Activated CD4-positive, alpha-beta T cell treated with anti-CD3 and anti-CD28 coated beads, Interleukin-2, Interleukin-4, amounts not matched to agents 100 ng/mL and 50 ng/mL, durations not matched to agents 16 hours and 8 hours (primary cell): ENCODE measurements around the gene OSBPL10.

Source experiments
- DNase-seq: peaks from one replicate; pipeline ENCODE4 v3.0.0-alpha.2; 2020; ENCODE audit warnings: low spot score

Gene OSBPL10

DNA sequence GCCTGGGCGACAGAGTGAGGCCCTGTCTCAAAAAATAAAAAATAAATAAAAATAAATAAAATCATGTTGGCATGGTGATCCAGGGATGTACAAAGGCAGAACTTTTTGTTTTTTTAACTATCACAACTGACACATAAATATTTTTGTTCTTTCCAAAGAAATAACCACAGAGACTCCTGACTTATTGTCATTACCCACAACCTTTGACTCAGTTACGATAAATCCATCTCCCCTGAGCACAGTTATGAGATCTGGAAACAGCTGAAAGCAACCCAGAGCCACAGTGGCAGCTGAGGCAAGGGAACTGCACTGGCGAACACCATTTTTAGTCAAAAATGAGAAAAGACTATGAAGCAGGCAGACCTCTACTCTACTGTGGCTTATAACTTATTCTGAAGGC, 24.0 kb downstream of the OSBPL10 start:
- no peak for DNase-seq

- no peak for DNase-seq
Observed at GRCh38 chr3:31955581-31955980, 25.5 kb downstream of the OSBPL10 start.

GRCh38 chr3:31953636-31954035, 27.4 kb downstream of the OSBPL10 start:
- no peak for DNase-seq

DNA sequence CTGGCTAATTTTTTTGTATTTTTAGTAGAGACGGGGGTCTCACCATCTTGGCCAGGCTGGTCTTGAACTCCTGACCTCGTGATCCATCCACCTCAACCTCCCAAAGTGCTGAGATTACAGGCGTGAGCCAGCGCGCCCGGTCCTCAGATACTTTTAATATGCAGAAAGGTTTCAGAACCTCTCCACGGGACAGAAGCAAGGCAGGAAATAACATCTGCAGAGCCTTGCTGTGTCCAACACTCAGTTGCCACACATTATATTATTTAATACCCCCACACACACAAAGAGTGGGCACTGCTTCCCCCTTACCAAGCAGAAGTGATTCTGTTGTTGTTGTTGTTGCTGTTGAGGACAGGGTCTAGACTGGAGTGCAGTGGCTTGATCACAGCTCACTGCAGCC, 28.0 kb downstream of the OSBPL10 start:
- DNase-seq = no peak

DNA sequence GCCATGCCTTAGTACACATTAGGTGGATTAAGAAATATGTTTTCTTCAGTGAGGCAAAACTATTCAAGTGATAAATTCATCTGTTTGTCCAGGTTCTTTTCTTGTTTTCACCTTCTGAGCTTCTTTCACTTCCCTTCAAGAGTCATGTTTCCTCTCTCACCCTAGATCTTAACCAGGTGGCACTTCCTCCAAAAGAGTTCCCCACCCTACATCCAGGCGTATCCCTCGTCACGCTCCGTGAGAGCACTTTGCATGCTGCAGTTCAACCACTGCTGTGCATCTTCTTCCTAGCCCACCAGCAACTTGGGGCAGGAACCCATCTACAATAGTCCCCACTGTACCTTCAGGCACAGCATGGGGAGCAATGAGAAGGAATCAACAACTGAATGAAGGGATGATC, 28.9 kb downstream of the OSBPL10 start:
- no peak for DNase-seq

GRCh38 chr3:31948280-31948679, 32.8 kb downstream of the OSBPL10 start:
- no peak for DNase-seq

DNA sequence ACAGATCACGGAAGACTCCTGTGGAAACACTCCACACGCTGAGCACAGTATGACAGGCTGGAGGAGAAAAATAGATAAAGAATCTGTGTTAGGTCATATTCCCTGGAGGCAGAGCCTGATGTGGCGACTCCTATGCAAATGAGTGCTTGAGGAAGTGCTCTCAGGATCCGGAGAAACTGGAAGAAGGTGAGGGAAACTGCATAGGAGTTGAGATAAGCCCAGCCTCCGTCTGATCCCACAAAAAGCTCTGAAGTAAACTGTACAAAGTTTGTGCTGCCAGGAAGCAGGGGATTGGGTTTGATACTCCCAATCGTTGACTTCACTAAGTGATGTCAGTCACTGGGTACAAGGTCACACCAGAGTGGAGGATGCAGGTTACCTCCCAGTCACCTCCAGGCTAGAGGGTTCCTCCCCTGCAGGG, 33.4 kb downstream of the OSBPL10 start:
- no peak for DNase-seq

- DNase-seq = no peak
Observed at GRCh38 chr3:31947162-31947561, 33.9 kb downstream of the OSBPL10 start.

GRCh38 chr3:31946484-31947081, 34.5 kb downstream of the OSBPL10 start:
- DNase-seq = no peak

- no peak for DNase-seq
Observed at GRCh38 chr3:31945738-31946052, 35.4 kb downstream of the OSBPL10 start.

DNA sequence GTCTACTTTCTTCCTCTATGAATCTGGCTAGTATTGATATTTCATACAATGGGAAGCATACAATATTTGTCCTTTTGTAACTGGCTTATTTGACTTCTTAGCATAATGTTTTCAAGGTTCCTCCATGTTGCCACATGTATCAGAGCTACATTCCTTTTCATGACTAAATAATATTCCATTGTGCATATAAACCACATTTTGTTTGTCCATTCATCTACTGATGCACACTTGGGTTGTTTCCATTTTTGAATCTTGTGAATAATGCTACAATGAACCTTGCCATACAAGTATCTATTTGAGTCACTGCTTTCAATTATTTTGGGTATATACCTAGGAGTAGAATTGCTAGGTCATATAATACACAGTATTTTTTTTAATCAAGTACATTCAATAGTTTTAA, 38.0 kb downstream of the OSBPL10 start:
- DNase-seq = no peak

DNA sequence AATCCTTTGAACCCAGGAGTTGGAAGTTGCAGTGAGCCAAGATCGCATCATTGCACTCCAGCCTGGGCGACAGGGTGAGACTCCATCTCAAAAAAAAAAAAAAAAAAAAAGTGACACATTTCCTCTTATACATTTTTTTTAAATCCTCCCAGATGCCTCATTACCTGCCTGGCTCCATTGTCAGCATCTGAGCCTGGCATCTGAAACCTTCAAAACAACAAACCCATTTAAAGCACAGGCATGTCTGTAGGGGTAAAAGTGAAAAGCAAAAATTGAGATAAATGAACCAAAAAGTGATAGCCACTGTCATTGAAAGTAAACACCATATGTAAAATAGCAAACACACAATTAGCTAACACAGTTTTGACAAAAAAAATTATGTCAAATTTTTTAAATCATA, 38.6 kb downstream of the OSBPL10 start:
- no peak for DNase-seq

DNA sequence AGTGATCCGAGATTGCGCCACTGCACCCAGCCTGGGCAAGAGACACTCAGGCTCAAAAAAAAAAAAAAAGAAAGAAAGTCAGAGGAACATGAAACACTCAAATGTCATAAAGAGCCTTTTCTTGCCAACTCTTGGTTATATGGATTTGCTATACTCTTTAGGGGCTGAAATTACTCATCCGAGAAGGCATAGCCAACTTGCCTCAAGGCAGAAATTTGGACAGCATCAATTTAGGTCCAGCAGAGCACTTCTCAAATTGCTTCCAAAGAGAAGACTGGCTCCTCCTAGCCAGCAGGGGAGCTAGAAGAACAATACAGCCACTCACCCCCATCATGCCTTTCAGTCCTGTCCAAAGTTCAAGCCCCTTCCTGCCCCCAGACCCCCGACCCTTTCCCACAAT, 43.8 kb downstream of the OSBPL10 start:
- no peak for DNase-seq

GRCh38 chr3:31936420-31937060, 44.5 kb downstream of the OSBPL10 start:
- no peak for DNase-seq

DNA sequence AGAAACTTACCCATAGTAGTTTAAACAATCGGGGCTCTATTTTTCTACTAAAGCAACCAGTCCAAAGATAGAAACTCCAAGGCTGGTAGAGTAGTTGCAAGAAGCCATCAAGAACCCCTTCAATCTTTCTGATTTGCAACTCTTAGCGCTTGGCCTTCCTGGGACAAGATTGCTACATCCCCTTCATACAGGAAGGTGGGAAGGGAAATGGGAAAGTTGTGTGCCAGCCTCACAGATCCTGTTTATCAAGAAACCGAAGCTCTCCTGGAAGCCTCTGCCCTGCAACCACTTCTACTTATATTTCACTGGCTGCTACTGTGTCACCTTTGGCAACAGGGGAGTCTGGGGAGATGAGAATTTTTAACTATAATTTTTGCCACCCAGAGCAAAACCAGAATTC, 46.2 kb downstream of the OSBPL10 start:
- no peak for DNase-seq

DNA sequence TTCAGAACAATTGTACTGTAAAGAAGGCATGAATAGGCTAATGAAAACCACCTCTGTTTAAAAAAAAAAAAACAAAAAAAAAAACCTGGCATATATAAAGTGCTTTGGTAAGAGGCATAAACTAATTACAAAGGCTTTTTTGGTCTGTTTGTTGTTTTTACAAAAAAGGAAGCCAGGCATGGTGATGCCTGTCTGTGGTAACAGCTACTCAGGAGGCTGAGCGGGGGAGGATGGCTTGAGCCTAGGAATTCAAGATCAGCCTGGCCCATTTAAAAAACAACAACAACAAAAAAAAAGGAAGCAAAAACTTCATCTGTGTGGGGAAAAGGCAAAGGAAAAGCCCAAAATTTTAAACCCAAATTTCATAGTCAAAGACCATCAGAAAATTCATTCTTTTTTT, 47.0 kb downstream of the OSBPL10 start:
- no peak for DNase-seq

- DNase-seq = no peak
Observed at GRCh38 chr3:31932990-31933389, 48.1 kb downstream of the OSBPL10 start.

- no peak for DNase-seq
Observed at GRCh38 chr3:31929826-31930502, 51.1 kb downstream of the OSBPL10 start.

- DNase-seq = no peak
Observed at GRCh38 chr3:31927811-31928210, 53.3 kb downstream of the OSBPL10 start.

DNA sequence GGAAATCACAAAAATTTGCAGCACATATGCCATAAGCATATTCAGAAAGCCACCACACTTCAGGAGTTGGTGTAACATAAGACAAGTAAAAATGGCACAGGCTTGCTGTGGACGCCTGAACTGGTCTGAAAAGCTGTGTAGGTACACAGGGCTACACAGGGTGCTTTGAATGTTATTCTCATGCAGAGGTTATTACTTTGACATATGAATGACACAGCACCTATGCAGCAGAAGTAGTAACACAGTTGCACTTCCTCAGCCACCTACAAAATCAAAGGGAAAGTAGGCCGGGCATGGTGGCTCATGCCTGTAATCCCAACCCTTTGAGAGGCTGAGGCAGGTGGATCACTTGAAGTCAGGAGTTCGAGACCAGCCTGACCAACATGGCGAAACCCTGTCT, 54.5 kb downstream of the OSBPL10 start:
- no peak for DNase-seq

DNA sequence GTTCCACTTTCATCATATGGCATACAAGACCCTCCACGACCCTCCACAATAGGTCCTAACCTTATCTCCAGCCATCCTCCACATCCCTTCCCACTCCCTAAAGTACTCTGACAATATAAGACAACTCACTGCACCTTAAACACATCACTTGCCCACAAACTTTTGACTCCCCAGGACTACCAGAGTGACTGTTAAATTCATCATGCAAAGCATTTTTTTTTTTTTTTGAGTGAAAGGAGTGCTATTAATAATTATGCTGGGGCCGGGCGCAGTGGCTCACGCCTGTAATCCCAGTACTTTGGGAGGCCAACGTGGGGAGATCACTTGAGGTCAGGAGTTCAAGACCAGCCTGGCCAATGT, 55.8 kb downstream of the OSBPL10 start:
- DNase-seq = no peak

DNA sequence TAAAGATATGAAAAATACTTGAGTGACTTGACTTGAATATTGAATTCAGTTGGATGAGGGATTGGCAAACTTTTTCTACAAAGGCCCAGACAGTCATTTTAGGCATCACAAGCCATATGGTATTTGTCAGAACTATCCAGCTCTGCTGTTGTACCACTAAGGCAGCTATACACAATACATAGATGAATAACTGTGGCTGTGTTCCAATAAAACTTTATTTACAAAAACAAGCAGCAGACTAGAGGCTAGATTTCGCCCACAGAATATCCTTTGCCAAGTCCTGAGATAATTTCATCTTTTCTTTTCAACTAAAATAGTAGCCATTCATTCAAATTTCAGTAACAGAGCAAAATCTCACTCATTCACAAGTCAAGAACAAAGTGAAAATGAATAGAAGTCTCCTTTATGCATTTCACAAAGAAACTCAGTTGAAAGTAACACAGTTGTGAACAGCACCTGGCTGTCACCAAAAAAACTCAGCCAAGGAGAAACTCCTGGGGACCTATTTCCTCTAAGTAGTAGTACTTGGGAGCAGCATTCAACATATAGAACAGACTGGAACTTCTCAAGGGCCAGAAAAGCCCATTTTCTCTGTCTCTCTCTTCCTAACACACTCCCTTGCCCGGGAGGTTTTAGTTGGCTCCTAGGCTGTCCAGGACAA, 56.3 kb downstream of the OSBPL10 start:
- no peak for DNase-seq

- DNase-seq = no peak
Observed at GRCh38 chr3:31922962-31923361, 58.1 kb downstream of the OSBPL10 start.
